ENCODE measurements around the gene PTCSC3.
"Not testable (repeated sequence)": the region's sequence is repeated elsewhere in the genome, so short reads cannot be mapped to it uniquely, and the experiment has no call there.

PTCSC3 gene

DNA sequence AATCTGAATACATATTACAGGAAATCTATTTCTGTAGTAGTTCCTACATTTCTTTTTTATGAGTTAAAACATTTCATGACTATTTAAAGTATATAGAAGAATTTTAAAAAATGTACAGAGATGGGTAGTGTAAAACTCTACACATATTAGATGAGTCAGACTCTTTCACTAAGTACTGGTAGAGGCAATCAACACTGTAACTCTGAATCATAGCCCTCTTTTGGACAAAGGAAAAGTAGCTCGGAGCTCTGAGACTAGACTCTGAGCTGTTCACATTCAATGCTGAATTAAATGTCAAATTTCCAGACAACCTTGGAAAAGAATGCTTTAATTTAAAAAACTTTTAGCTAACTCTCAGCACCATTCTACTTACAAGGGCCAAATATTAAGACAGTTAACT lies 3.4 kb downstream of the PTCSC3 start:
- DNase-seq (ENCODE audit: low read depth) = no peak

DNA sequence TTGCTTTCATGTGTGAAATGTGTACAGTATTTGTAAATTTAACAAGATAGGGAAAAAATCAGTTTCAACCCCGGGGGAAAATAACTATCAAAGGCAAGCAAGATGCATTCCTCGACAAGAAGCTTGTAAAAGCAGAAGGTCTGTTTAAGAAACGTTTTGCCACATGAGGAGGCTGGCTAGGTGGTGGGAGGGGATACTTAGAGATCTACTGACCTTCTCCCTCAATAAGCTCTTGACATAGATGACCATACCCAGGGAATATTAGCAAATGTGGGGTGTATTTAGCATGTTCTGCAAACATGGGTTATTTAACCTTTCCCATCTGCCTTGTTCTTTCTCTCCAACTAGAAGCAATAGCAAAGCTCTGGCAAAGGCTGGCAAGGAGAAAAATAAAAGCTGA lies 4.9 kb downstream of the PTCSC3 start:
- DNase-seq (ENCODE audit: low read depth) = no peak

- no peak for DNase-seq (ENCODE audit: low read depth)
These were observed 9.1 kb downstream of the PTCSC3 start for GRCh38 chr14:36167431-36167830.

DNA sequence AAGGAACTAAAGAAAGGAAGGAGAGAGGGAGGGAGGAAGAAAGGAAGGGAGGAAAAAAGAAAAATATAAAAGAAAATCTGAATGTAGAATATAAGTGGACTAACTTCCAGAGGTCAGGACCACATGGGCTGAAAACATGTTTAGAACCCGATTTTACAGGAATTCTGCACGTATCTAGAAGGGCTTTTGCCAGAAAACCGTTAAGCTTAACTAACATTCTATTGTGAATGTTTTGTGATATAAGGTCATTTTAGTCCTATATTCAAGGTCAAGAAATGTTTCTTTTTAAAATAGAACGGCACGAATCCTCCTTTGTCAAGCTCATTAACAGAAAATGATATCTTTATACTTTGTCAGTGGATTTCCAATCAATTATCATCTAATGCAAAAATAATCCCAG lies 13.1 kb downstream of the PTCSC3 start:
- DNase-seq (ENCODE audit: low read depth) = no peak

- no peak for DNase-seq (ENCODE audit: low read depth)
These were observed 14.3 kb downstream of the PTCSC3 start for GRCh38 chr14:36162267-36162666.

DNA sequence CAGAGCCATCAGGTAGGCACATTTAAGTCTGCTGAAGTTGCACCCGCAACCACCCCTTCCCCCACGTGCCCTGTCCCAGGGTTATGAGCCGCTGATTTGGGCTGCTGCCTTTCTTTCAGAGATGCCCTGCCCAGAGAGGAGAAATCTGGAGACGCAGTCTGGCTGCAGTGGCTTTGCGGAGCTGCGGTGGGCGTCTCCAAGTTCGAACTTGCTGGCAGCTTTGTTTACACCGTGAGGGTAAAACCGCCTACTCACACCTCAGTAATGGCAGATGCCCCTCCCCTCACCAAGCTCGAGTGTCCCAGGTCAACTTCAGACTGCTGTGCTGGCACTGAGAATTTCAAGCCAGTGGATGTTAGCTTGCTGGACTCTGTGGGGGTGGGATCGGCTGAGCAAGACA lies 14.7 kb downstream of the PTCSC3 start:
- DNase-seq (ENCODE audit: low read depth) = no peak

DNA sequence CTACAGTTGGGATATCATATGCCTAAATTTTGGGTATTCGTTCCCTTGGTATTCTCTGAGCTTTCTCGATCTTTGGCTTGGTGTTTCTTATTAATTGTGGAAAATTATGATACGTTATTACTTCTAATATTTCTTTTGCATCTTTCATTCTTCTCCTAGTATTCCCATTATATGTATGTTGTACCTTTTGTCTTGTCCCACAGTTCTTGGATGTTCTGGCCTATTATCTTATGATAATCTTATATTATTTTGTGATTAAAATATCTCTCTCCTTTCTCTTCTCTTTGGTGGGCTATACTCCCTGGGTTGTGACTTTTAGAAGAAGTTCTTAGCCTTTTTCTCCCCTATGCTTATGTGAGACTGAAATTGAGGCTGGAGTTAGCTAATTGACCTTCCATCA lies 25.2 kb downstream of the PTCSC3 start:
- no peak for DNase-seq (ENCODE audit: low read depth)

DNA sequence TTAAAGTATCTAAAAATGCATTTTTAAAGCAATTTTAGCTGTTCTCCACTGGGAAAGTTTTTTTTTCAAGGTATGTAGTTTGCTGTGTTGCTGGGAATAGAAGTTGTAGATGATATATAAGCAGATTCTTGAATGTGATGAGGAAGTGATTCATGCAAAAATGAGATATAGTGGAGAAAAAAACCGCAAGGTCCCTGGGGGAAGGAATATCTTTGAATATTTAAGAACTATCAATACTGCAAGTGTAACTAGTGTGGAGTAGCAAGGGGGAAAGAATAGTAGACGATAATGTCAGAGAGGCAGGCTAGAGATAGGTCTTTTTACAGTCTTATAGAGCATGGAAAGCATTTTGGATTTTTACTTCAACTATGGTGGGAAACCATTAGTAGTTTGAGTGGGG lies 42.5 kb downstream of the PTCSC3 start:
- no peak for DNase-seq (ENCODE audit: low read depth)

DNA sequence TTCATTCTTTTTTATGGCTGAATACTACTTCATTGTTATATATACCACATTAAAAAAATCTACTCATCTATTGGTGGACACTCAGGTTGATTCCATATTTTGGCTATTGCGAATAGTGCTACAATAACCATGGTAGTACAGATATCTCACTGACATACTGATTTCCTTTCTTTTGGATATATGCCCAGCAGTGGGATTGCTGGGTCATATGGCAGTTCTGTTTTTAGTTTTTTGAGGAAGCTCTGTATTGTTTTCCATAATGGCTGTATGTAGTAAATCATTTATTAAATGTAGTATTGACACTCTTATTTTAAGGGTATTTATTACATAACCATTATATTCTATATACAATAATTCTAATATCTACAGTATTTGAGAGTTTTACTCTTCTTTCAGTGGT lies 43.7 kb downstream of the PTCSC3 start:
- DNase-seq (ENCODE audit: low read depth) = no peak

DNA sequence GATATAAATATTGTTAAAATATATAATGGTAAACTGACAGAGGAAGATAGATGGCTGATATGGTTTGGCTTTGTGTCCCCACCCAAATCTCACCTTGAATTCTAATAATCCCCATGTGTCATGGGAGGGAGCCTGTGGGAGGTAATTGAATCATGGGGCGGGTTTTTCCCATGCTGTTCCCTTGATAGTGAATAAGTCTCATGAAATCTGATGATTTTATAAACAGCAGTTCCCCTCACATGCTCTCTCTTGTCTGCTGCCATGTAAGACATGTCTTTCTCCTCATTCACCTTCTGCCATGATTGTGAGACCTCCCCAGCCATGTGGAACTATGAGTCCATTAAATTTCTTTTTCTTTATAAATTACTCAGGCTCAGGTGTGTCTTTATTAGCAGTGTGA lies 46.3 kb downstream of the PTCSC3 start:
- DNase-seq (ENCODE audit: low read depth) = no peak

DNA sequence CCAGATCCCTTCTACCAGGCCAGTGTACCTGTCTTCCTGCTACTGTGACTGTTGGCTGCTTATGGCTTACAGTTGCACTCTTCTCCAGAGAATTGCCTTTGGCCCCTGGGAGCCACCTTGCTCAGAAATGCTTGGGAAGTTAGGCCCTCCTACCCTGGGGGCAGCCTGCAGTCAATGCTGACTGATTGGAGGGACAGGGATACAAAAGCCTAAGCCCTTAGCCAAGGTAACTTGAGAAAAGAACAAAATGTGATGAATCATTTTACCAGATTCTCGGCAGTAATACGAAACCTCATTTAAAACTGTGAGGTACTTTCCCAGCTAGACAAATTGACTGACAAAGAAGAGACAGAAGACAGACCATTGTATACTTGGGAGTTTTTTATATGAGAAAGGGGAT lies 47.3 kb downstream of the PTCSC3 start:
- no peak for DNase-seq (ENCODE audit: low read depth)

GRCh38 chr14:36113341-36113740 lies 63.2 kb downstream of the PTCSC3 start:
- DNase-seq (ENCODE audit: low read depth) = no peak

GRCh38 chr14:36111822-36112583 lies 64.5 kb downstream of the PTCSC3 start:
- no peak for DNase-seq (ENCODE audit: low read depth)

GRCh38 chr14:36105401-36105800 lies 71.1 kb downstream of the PTCSC3 start:
- DNase-seq (ENCODE audit: low read depth) = no peak

DNA sequence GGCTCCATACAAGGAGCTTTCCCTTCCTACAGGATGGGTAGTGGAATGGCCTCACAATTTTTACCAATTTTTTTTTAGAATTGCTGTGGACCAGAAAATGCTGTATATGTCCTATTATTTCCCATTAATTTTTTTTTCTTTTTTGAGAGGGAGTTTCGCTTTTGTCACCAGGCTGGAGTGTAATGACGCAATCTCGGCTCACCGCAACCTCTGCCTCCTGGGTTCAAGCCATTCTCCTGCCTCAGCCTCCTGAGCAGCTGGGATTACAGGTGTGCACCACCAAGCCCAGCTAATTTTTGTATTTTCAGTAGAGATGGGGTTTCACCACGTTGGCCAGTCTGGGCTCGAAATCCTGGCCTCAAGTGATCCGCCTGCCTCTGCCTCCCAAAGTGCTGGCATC lies 72.3 kb downstream of the PTCSC3 start:
- not testable (repeated sequence) for DNase-seq (ENCODE audit: low read depth)

DNA sequence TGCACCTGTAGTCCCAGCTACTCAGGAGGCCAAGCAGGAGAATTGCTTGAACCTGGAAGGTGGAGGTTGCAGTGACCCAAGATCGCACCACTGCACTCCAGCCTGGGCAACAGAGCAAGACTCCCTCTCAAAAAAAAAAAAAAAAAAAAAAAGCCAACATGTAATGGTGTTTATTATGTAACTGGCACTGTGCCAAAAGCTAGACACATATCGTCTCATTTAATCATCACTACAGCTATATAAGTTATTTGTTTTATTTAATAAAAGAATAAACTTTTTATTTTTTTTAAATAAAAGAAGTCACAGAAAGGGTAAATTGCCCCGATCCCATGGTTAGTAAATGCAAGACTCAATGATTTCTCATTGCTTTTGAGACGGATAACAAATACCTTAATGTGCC lies 76.9 kb downstream of the PTCSC3 start:
- DNase-seq (ENCODE audit: low read depth) = no peak

DNA sequence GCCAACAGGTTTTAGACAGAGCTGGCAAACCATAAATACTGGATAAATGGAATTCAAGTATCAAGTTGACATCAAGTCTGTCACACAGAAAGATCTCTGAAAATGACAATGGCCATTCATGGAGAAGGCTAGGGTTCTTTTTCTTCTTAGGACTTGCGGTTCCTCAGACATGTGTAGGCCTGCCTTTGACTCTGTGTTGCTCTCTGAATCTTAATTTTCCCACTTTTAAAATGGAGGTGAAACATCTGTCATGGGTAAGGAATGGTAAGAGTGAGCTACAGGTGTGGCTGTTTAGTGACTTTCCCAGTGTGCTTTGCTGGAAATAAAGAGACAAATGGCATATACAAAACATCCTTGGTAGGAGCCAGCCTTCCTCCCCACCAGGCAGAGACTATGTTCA lies 79.2 kb downstream of the PTCSC3 start:
- no peak for DNase-seq (ENCODE audit: low read depth)

- DNase-seq (ENCODE audit: low read depth) = no peak
These were observed 80.4 kb downstream of the PTCSC3 start for GRCh38 chr14:36096090-36096489.

- DNase-seq (ENCODE audit: low read depth) = no peak
These were observed 81.6 kb downstream of the PTCSC3 start for GRCh38 chr14:36094963-36095362.

DNA sequence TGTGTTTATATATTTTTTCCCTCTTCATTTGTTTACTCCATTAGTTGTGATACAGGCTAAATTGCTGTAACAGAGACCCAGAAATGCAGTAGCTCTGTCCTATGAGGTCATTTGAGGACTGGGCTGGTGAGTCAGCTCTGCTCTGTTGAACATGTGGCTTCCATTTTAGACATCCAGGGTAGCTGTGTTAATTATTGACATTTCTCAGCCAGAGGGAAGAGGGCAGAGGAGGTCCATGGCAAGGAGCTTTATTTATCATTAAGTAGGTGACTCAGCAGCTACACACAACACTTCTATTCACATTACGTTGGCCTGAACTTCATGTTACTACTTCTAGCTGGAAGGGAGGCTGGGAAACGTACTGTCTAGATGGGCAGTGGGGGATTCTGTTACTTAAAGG lies 85.4 kb downstream of the PTCSC3 start:
- DNase-seq (ENCODE audit: low read depth) = peak; percentile 79

DNA sequence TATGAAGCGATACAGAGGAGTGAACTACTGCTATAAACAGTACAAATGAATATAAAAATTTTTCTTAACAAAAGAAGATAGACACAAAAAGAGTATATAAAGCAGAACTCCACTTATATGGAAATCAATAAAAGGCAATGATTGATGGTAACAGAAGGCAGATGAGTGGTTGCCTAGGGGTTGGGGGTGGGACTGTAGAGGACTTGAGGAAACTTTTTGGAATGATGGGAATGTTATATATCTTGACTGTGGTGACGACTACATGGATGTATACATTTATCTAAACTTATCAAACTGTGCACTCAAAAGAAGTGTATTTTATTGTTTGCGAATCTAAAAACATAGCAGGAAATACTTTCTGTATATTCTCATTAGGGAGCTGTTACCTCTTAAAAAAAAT lies 89.1 kb downstream of the PTCSC3 start:
- no peak for DNase-seq (ENCODE audit: low read depth)

GRCh38 chr14:36086629-36087395 lies 89.7 kb downstream of the PTCSC3 start:
- DNase-seq (ENCODE audit: low read depth) = no peak

GRCh38 chr14:36085861-36086260 lies 90.7 kb downstream of the PTCSC3 start:
- no peak for DNase-seq (ENCODE audit: low read depth)

Data from non-pigmented ciliary epithelial cell (primary cell).